Keratinocyte (primary cell): ENCODE measurements around the gene TBC1D4. TPM values are rescaled to one million over a fixed set of nuclear protein-coding genes. Genes with fewer than 3 reads are reported as not detected.

Source experiments
- DNase-seq: peaks from one replicate; pipeline ENCODE4 v3.0.0-alpha.2; 2011; ENCODE audit warnings: low read depth, missing footprints, low spot score
- FAIRE-seq: peaks from 2 replicates; lab custom pipeline; 2011; peaks lifted over from hg19 to GRCh38; lab: Jason Lieb, UNC
- H2AFZ ChIP-seq: 2 replicates; pipeline ENCODE4 v1.6.0; 2012; ENCODE audit warnings: low read length, control low read depth, inconsistent platforms; ENCODE audit not compliant: control insufficient read depth
- H3K27ac ChIP-seq: 2 replicates; pipeline ENCODE4 v1.5.1; 2011; ENCODE audit warnings: low read length; ENCODE audit not compliant: control insufficient read depth, insufficient read depth
- H3K27me3 ChIP-seq: 3 replicates; pipeline ENCODE4 v1.6.0; 2011; ENCODE audit warnings: low read length; ENCODE audit not compliant: control insufficient read depth, insufficient read depth; ENCODE audit errors: extremely low read depth
- H3K36me3 ChIP-seq, 2 experiments: 2 replicates in 1 of 2; 3 replicates in 1 of 2; pipeline ENCODE4 v1.5.1; 2011; ENCODE audit warnings: low read length in 2 of 2, mild to moderate bottlenecking in 1 of 2; ENCODE audit not compliant: control insufficient read depth in 2 of 2, insufficient read depth in 2 of 2; ENCODE audit errors: extremely low read depth in 1 of 2
- H3K4me1 ChIP-seq: 3 replicates; pipeline ENCODE4 v1.5.1; 2011; ENCODE audit warnings: low read length; ENCODE audit not compliant: control insufficient read depth, insufficient read depth; ENCODE audit errors: extremely low read depth
- H3K4me2 ChIP-seq: 3 replicates; pipeline ENCODE4 v1.6.0; 2011; ENCODE audit warnings: low read depth, low read length; ENCODE audit not compliant: control insufficient read depth, insufficient read depth; ENCODE audit errors: extremely low read depth
- H3K4me3 ChIP-seq, 3 experiments: fragments of 200-600 bp in 1 of 3; sonication (generic) in 1 of 3; 2 replicates in 2 of 3; 3 replicates in 1 of 3; pipeline ENCODE4 v1.5.1; 2011 to 2016; ENCODE audit warnings: low read length in 3 of 3, mild to moderate bottlenecking in 3 of 3, control low read depth in 2 of 3, inconsistent platforms in 1 of 3, low read depth in 1 of 3, mixed read lengths in 1 of 3, mixed run types in 1 of 3, moderate library complexity in 1 of 3; ENCODE audit not compliant: control insufficient read depth in 2 of 3, insufficient read depth in 2 of 3; ENCODE audit errors: extremely low read depth in 1 of 3
- H3K79me2 ChIP-seq: 2 replicates; pipeline ENCODE4 v1.6.0; 2012; ENCODE audit warnings: low read length; ENCODE audit not compliant: control insufficient read depth, insufficient read depth
- H3K9ac ChIP-seq: 3 replicates; pipeline ENCODE4 v1.6.0; 2011; ENCODE audit warnings: low read length; ENCODE audit not compliant: control insufficient read depth, insufficient read depth; ENCODE audit errors: extremely low read depth
- H3K9me1 ChIP-seq: 3 replicates; pipeline ENCODE4 v1.6.0; 2011; ENCODE audit warnings: low read length; ENCODE audit not compliant: control insufficient read depth, insufficient read depth; ENCODE audit errors: extremely low read depth
- H3K9me3 ChIP-seq: 2 replicates; pipeline ENCODE4 v1.5.1; 2012; ENCODE audit warnings: low read depth, low read length; ENCODE audit not compliant: control insufficient read depth
- H4K20me1 ChIP-seq: 3 replicates; pipeline ENCODE4 v1.6.0; 2011; ENCODE audit warnings: low read length; ENCODE audit not compliant: control insufficient read depth, insufficient read depth; ENCODE audit errors: extremely low read depth
- CTCF ChIP-seq, 3 experiments: IDR thresholded peaks in 1 of 3; conservative IDR thresholded peaks in 1 of 3; optimal IDR thresholded peaks in 1 of 3; 2 replicates in 2 of 3; 3 replicates in 1 of 3; pipeline versions ENCODE3 to v1.5.1; 2011; ENCODE audit warnings: low read length in 3 of 3, mild to moderate bottlenecking in 3 of 3, moderate library complexity in 2 of 3, control low read depth in 1 of 3, inconsistent platforms in 1 of 3; ENCODE audit not compliant: insufficient read depth in 2 of 3; ENCODE audit errors: extremely low read depth in 1 of 3
- EZH2 ChIP-seq: IDR thresholded peaks from one replicate; pipeline ENCODE4 v1.6.1; 2012; ENCODE audit warnings: inconsistent platforms, mild to moderate bottlenecking, low read length, moderate library complexity
- dilution Hi-C: fragments of 300-500 bp; cut with MboI; formaldehyde crosslinking; loops from one replicate; pipeline ENCODE4 v1.7.0; 2020; ENCODE audit warnings: low sequenced_read_pairs; ENCODE audit not compliant: extremely low pct_ligation_motif_present
- polyA plus RNA-seq, 5 experiments: library from polyadenylated mRNA; depleted of rRNA in 3 of 5; stranded (reverse) in 3 of 5; stranded (forward) in 1 of 5; unstranded in 1 of 5; fragments of >200 nt; gene quantifications; 1 replicate in 1 of 5; 2 replicates in 3 of 5; 3 replicates in 1 of 5; pipeline versions ENCODE4 v1.2.1 to v1.2.3, GENCODE V29; 2011 to 2012; ENCODE audit warnings: missing spikeins in 2 of 5, low read depth in 1 of 5, low replicate concordance in 1 of 5

Gene TBC1D4
- polyA plus RNA-seq, 1 donor (not counting 4 experiments of a cell fraction or from before 2014, with no cell fraction given): 14.2 TPM

DNA sequence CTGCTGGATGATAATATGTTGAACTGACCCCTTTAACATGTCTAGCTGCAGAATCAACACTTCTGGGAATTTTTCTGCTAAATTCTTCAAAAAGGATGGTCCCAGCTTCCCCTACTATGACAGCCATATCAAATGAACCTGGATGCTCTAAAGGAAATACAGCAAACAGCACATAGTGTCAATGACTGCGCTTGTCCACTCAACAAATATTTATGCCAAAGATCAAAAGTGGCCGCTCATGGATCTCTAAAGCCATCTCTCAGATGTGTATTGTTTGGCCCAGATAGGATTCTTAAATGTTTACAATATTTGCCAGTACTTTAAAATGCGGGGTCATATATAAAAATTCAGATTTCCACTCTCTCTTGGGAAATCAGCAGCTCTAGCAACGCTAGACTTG lies 3.3 kb downstream of the TBC1D4 start:
- DNase-seq (no peak), FAIRE-seq (no peak)
- no peak overlapping the region for H3K9ac ChIP-seq
- H3K4me2 ChIP-seq: no peak overlapping the region
- H3K36me3 ChIP-seq: no peaks in the 10 kb centered on the region
- H3K79me2 ChIP-seq: peaks cover 39% of the 10 kb centered on the region
- H4K20me1 ChIP-seq: no peaks in the 10 kb centered on the region
- dilution Hi-C loops: no loop called here
- H3K27ac ChIP-seq: no peak overlapping the region
- no peak for TF ChIP-seq EZH2
- TF ChIP-seq CTCF (optimal IDR thresholded peaks at IDR 0.05 in 1 of 3, IDR thresholded peaks at IDR 0.05 in 1 of 3, conservative IDR thresholded peaks at IDR 0.05 in 1 of 3; ENCODE audit: extremely low read depth in 1 of 3, insufficient read depth in 2 of 3, low read length in 3 of 3): no peak
- peaks cover 16% of the 10 kb centered on the region for H3K4me1 ChIP-seq
- H3K9me3 ChIP-seq: no peaks in the 10 kb centered on the region
- H3K9me1 ChIP-seq: no peaks in the 10 kb centered on the region
- no peak overlapping the region for H2AFZ ChIP-seq
- no peak overlapping the region for H3K4me3 ChIP-seq
- no peaks in the 10 kb centered on the region for H3K27me3 ChIP-seq

GRCh38 chr13:75474956-75475355 lies 7.0 kb downstream of the TBC1D4 start:
- dilution Hi-C loops: no loop called here
- TF ChIP-seq EZH2: no peak
- no peak for TF ChIP-seq CTCF (optimal IDR thresholded peaks at IDR 0.05 in 1 of 3, IDR thresholded peaks at IDR 0.05 in 1 of 3, conservative IDR thresholded peaks at IDR 0.05 in 1 of 3; ENCODE audit: extremely low read depth in 1 of 3, insufficient read depth in 2 of 3, low read length in 3 of 3)

More at GRCh38 chr13:75474956-75475355, 7.0 kb downstream of the TBC1D4 start:
- H3K36me3 ChIP-seq: no peaks in the 10 kb centered on the region
- no peak for FAIRE-seq
- no peak overlapping the region for H3K4me2 ChIP-seq
- peaks cover 7% of the 10 kb centered on the region for H3K4me1 ChIP-seq
- H3K27me3 ChIP-seq: no peaks in the 10 kb centered on the region
- H3K4me3 ChIP-seq: no peak overlapping the region
- H3K79me2 ChIP-seq: peaks cover 37% of the 10 kb centered on the region
- H2AFZ ChIP-seq: no peak overlapping the region
- no peak overlapping the region for H3K27ac ChIP-seq
- no peak for DNase-seq
- H3K9me1 ChIP-seq: no peaks in the 10 kb centered on the region
- no peaks in the 10 kb centered on the region for H4K20me1 ChIP-seq
- no peaks in the 10 kb centered on the region for H3K9me3 ChIP-seq
- H3K9ac ChIP-seq: no peak overlapping the region
